UCSD-AML1 (cell line): ENCODE results near the gene EGLN3.

ENCODE experiments used
- DNase-seq: peaks from one replicate; lab custom pipeline; 2025; ENCODE audit not compliant: unreplicated experiment; lab: John Stamatoyannopoulos, UW

Gene EGLN3

DNA sequence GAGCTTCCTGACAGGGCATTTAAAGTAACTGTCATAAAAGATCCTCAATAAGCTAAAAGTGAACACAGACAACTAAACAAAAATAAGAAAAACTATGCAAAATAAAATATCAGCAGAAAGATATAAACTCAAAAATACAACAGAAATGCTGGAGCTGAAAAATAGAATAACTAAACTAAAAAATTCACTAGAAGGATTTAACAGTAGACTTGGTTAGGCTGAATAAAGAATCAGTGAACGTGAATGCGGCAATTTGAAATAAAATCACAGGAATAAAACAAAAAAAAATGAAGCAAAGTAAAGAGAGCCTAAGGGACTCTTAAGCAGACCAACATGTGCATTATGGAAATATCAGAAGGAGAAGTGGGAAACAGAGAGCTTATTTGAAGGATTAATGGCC is 74.6 kb downstream of the EGLN3 start:
- no peak for DNase-seq
